SIG-M5 treated with dmso at 0.1 percent for 504 hours (cell line): ENCODE results near the gene GPR18.
A peak's percentile ranks its signal among the peaks of the same experiment; 100 is the strongest.
"Not testable (repeated sequence)": the region's sequence is repeated elsewhere in the genome, so short reads cannot be mapped to it uniquely, and the experiment has no call there.

Source experiments
- DNase-seq: peaks from one replicate; lab custom pipeline; 2025; ENCODE audit not compliant: unreplicated experiment; lab: John Stamatoyannopoulos, UW

GPR18 gene

GRCh38 chr13:99268822-99269221, 10.6 kb upstream of the GPR18 start:
- no peak for DNase-seq

- DNase-seq: no peak
Measured at GRCh38 chr13:99267927-99268326, 9.7 kb upstream of the GPR18 start.

GRCh38 chr13:99266827-99267226, 8.6 kb upstream of the GPR18 start:
- no peak for DNase-seq

- DNase-seq: peak; percentile 71
Measured at GRCh38 chr13:99265821-99266426, 7.7 kb upstream of the GPR18 start.

- no peak for DNase-seq
Measured at GRCh38 chr13:99265162-99265800, 7.1 kb upstream of the GPR18 start.

- DNase-seq: no peak
Measured at GRCh38 chr13:99264051-99264450, 5.9 kb upstream of the GPR18 start.

- no peak for DNase-seq
Measured at GRCh38 chr13:99263126-99263785, 5.1 kb upstream of the GPR18 start.

- DNase-seq: no peak
Measured at GRCh38 chr13:99261059-99261458, 2.9 kb upstream of the GPR18 start.

GRCh38 chr13:99260216-99260615, 2.0 kb upstream of the GPR18 start:
- DNase-seq: no peak

- peak; percentile 87 for DNase-seq
Measured at GRCh38 chr13:99258946-99259345, 767 bp upstream of the GPR18 start.

- peak; percentile 37 for DNase-seq
Measured at GRCh38 chr13:99257291-99257690, 888 bp downstream of the GPR18 start.

GRCh38 chr13:99256709-99257108, 1.5 kb downstream of the GPR18 start:
- peak; percentile 94 for DNase-seq

GRCh38 chr13:99256283-99256682, 1.9 kb downstream of the GPR18 start:
- DNase-seq: peak; percentile 83

GRCh38 chr13:99255271-99255670, 2.9 kb downstream of the GPR18 start:
- no peak for DNase-seq

GRCh38 chr13:99254830-99255229, 3.3 kb downstream of the GPR18 start:
- DNase-seq: no peak

GRCh38 chr13:99251921-99252320, 6.3 kb downstream of the GPR18 start:
- no peak for DNase-seq

- DNase-seq: no peak
Measured at GRCh38 chr13:99250982-99251825, 7.0 kb downstream of the GPR18 start.

- not testable (repeated sequence) for DNase-seq
Measured at GRCh38 chr13:99249606-99250005, 8.6 kb downstream of the GPR18 start.

- DNase-seq: not testable (repeated sequence)
Measured at GRCh38 chr13:99249178-99249577, 9.0 kb downstream of the GPR18 start.

- DNase-seq: no peak
Measured at GRCh38 chr13:99246100-99246499, 12.1 kb downstream of the GPR18 start.

- DNase-seq: no peak
Measured at GRCh38 chr13:99237981-99238662, 20.1 kb downstream of the GPR18 start.
